GM23338 (cell line): Measurements from ENCODE around the gene SMPDL3A. TPM values are rescaled to one million over a fixed set of nuclear protein-coding genes. Genes with fewer than 3 reads are reported as not detected.

ENCODE experiments used
- ATAC-seq: fragments of 200-7000 bp; cut with Tn5 transposase; 3 replicates; pipeline ENCODE4 v1.9.1; 2020
- DNase-seq: peaks from one replicate; pipeline ENCODE4 v3.0.0-alpha.2; 2015; ENCODE audit warnings: low spot score
- H2AFZ ChIP-seq: fragments of 200-600 bp; sonication (generic); 2 replicates; pipeline ENCODE4 v1.8.0; 2016; ENCODE audit warnings: antibody characterized with exemption, mild to moderate bottlenecking, moderate library complexity
- H3F3A ChIP-seq: fragments of 200-600 bp; sonication (generic); replicated peaks from 2 replicates; pipeline ENCODE4 v1.8.0; 2017; ENCODE audit warnings: antibody characterized with exemption, mixed run types, low read depth
- H3K27ac ChIP-seq: fragments of 200-600 bp; sonication (generic); 2 replicates; pipeline ENCODE4 v1.6.1; 2016; ENCODE audit warnings: low read depth
- H3K27me3 ChIP-seq: fragments of 200-600 bp; sonication (generic); 2 replicates; pipeline ENCODE4 v1.8.0; 2016; ENCODE audit warnings: mild to moderate bottlenecking, mixed run types, moderate library complexity; ENCODE audit not compliant: insufficient read depth
- H3K36me3 ChIP-seq: fragments of 200-600 bp; sonication (generic); 2 replicates; pipeline ENCODE4 v1.8.0; 2016; ENCODE audit warnings: mild to moderate bottlenecking; ENCODE audit not compliant: insufficient read depth
- H3K4me1 ChIP-seq: fragments of 200-600 bp; sonication (generic); 2 replicates; pipeline ENCODE4 v1.8.0; 2016; ENCODE audit warnings: mild to moderate bottlenecking, moderate library complexity; ENCODE audit not compliant: insufficient read depth
- H3K4me2 ChIP-seq: fragments of 200-600 bp; sonication (generic); 2 replicates; pipeline ENCODE4 v1.7.1; 2017; ENCODE audit warnings: mixed run types
- H3K4me3 ChIP-seq: fragments of 200-600 bp; sonication (generic); 2 replicates; pipeline ENCODE4 v1.6.1; 2016; ENCODE audit warnings: mixed run types
- H3K79me2 ChIP-seq: fragments of 200-600 bp; sonication (generic); replicated peaks from 2 replicates; pipeline ENCODE4 v1.8.0; 2017; ENCODE audit warnings: mild to moderate bottlenecking; ENCODE audit not compliant: insufficient read depth
- H3K9me2 ChIP-seq: fragments of 200-600 bp; sonication (generic); 2 replicates; pipeline ENCODE4 v1.8.0; 2017; ENCODE audit not compliant: insufficient read depth
- H4K20me1 ChIP-seq: fragments of 200-600 bp; sonication (generic); replicated peaks from 2 replicates; pipeline ENCODE4 v1.8.0; 2017; ENCODE audit warnings: mild to moderate bottlenecking; ENCODE audit not compliant: insufficient read depth
- H3K27ac Mint-ChIP-seq: 2 replicates; pipeline ENCODE4 v1.8.0; 2020; ENCODE audit warnings: inconsistent platforms, mild to moderate bottlenecking, moderate library complexity, mixed read lengths
- H3K27me3 Mint-ChIP-seq: 3 replicates; pipeline ENCODE4 v1.8.0; 2022; ENCODE audit warnings: low read depth, mild to moderate bottlenecking, moderate library complexity, mixed read lengths, inconsistent platforms; ENCODE audit not compliant: insufficient read depth, poor library complexity
- H3K36me3 Mint-ChIP-seq: 3 replicates; pipeline ENCODE4 v1.8.0; 2021; ENCODE audit warnings: low read depth, mild to moderate bottlenecking, inconsistent platforms, moderate library complexity, mixed read lengths
- H3K4me1 Mint-ChIP-seq: 3 replicates; pipeline ENCODE4 v1.8.0; 2020; ENCODE audit warnings: mild to moderate bottlenecking, inconsistent platforms, mixed read lengths
- H3K4me3 Mint-ChIP-seq: 3 replicates; pipeline ENCODE4 v1.8.0; 2021; ENCODE audit warnings: moderate library complexity, mild to moderate bottlenecking, inconsistent platforms, mixed read lengths
- H3K9me3 Mint-ChIP-seq: 3 replicates; pipeline ENCODE4 v1.8.0; 2020; ENCODE audit warnings: moderate library complexity, mild to moderate bottlenecking, inconsistent platforms, mixed read lengths
- CREB1 ChIP-seq: fragments of 250-450 bp; sonication (Bioruptor Pico); IDR thresholded peaks from 2 replicates; pipeline ENCODE4 v1.5.0; 2020; ENCODE audit warnings: low read depth, mild to moderate bottlenecking, moderate library complexity
- EZH2 ChIP-seq: fragments of 200-600 bp; sonication (generic); IDR thresholded peaks from one replicate; pipeline ENCODE4 v1.8.0; 2017; ENCODE audit warnings: antibody characterized with exemption, mild to moderate bottlenecking, low read depth; ENCODE audit not compliant: unreplicated experiment
- JUNB ChIP-seq: IDR thresholded peaks from one replicate; pipeline ENCODE4 v1.6.1; 2016; ENCODE audit warnings: antibody characterized with exemption; ENCODE audit not compliant: unreplicated experiment
- REST ChIP-seq: IDR thresholded peaks from one replicate; pipeline ENCODE4 v1.6.1; 2018; ENCODE audit warnings: antibody characterized with exemption; ENCODE audit not compliant: unreplicated experiment
- STAT1 ChIP-seq: IDR thresholded peaks from one replicate; pipeline ENCODE4 v1.6.1; 2016; ENCODE audit warnings: antibody characterized with exemption; ENCODE audit not compliant: unreplicated experiment
- ZNF114 ChIP-seq: fragments of 250-450 bp; sonication (Bioruptor Pico); IDR thresholded peaks from 2 replicates; pipeline ENCODE4 v1.5.0; 2020; ENCODE audit warnings: mild to moderate bottlenecking, moderate library complexity
- ZNF331 ChIP-seq: fragments of 250-450 bp; sonication (Bioruptor Pico); IDR thresholded peaks from 2 replicates; pipeline ENCODE4 v1.5.0; 2020; ENCODE audit warnings: low read depth, mild to moderate bottlenecking, moderate library complexity
- polyA plus RNA-seq: library from polyadenylated mRNA; unstranded; fragments of >200 nt; fragmentation: Nextera tagmentation; extraction: Ambion mirVana; gene quantifications from 2 replicates; pipeline ENCODE4 v1.2.1, GENCODE V29; 2016
- total RNA-seq: library from RNA; depleted of rRNA; stranded (reverse); fragments of >200 nt; shearing (Covaris generic); gene quantifications from 2 replicates; pipeline ENCODE4 v1.2.3, GENCODE V29; 2014
- TF ChIP-seq, protein P1 (sequence below): IDR thresholded peaks from 2 replicates; pipeline ENCODE4 v1.6.1; 2016; ENCODE audit warnings: antibody characterized with exemption
- TF ChIP-seq, protein P2 (sequence below): fragments of 250-450 bp; sonication (Bioruptor Pico); IDR thresholded peaks from 2 replicates; pipeline ENCODE4 v1.5.0; 2020; ENCODE audit warnings: mild to moderate bottlenecking, moderate library complexity

The SMPDL3A gene
- total and polyA plus RNA-seq, 2 experiments from 2014 or later: 3.5 to 6.3 TPM

- TF ChIP-seq REST (no peak), JUNB (no peak), CREB1 (no peak), ZNF331 (no peak), EZH2 (no peak), STAT1 (no peak), ZNF114 (no peak)
- TF ChIP-seq, protein P1, sequence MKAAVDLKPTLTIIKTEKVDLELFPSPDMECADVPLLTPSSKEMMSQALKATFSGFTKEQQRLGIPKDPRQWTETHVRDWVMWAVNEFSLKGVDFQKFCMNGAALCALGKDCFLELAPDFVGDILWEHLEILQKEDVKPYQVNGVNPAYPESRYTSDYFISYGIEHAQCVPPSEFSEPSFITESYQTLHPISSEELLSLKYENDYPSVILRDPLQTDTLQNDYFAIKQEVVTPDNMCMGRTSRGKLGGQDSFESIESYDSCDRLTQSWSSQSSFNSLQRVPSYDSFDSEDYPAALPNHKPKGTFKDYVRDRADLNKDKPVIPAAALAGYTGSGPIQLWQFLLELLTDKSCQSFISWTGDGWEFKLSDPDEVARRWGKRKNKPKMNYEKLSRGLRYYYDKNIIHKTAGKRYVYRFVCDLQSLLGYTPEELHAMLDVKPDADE: no peak
- TF ChIP-seq, protein P2, sequence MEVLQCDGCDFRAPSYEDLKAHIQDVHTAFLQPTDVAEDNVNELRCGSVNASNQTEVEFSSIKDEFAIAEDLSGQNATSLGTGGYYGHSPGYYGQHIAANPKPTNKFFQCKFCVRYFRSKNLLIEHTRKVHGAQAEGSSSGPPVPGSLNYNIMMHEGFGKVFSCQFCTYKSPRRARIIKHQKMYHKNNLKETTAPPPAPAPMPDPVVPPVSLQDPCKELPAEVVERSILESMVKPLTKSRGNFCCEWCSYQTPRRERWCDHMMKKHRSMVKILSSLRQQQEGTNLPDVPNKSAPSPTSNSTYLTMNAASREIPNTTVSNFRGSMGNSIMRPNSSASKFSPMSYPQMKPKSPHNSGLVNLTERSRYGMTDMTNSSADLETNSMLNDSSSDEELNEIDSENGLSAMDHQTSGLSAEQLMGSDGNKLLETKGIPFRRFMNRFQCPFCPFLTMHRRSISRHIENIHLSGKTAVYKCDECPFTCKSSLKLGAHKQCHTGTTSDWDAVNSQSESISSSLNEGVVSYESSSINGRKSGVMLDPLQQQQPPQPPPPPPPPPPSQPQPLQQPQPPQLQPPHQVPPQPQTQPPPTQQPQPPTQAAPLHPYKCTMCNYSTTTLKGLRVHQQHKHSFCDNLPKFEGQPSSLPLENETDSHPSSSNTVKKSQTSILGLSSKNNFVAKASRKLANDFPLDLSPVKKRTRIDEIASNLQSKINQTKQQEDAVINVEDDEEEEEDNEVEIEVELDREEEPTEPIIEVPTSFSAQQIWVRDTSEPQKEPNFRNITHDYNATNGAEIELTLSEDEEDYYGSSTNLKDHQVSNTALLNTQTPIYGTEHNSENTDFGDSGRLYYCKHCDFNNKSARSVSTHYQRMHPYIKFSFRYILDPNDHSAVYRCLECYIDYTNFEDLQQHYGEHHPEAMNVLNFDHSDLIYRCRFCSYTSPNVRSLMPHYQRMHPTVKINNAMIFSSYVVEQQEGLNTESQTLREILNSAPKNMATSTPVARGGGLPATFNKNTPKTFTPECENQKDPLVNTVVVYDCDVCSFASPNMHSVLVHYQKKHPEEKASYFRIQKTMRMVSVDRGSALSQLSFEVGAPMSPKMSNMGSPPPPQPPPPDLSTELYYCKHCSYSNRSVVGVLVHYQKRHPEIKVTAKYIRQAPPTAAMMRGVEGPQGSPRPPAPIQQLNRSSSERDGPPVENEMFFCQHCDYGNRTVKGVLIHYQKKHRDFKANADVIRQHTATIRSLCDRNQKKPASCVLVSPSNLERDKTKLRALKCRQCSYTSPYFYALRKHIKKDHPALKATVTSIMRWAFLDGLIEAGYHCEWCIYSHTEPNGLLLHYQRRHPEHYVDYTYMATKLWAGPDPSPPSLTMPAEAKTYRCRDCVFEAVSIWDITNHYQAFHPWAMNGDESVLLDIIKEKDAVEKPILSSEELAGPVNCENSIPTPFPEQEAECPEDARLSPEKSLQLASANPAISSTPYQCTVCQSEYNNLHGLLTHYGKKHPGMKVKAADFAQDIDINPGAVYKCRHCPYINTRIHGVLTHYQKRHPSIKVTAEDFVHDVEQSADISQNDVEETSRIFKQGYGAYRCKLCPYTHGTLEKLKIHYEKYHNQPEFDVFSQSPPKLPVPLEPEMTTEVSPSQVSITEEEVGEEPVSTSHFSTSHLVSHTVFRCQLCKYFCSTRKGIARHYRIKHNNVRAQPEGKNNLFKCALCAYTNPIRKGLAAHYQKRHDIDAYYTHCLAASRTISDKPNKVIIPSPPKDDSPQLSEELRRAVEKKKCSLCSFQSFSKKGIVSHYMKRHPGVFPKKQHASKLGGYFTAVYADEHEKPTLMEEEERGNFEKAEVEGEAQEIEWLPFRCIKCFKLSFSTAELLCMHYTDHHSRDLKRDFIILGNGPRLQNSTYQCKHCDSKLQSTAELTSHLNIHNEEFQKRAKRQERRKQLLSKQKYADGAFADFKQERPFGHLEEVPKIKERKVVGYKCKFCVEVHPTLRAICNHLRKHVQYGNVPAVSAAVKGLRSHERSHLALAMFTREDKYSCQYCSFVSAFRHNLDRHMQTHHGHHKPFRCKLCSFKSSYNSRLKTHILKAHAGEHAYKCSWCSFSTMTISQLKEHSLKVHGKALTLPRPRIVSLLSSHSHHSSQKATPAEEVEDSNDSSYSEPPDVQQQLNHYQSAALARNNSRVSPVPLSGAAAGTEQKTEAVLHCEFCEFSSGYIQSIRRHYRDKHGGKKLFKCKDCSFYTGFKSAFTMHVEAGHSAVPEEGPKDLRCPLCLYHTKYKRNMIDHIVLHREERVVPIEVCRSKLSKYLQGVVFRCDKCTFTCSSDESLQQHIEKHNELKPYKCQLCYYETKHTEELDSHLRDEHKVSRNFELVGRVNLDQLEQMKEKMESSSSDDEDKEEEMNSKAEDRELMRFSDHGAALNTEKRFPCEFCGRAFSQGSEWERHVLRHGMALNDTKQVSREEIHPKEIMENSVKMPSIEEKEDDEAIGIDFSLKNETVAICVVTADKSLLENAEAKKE (CRISPR knock-in tag): no peak
- no peak for ATAC-seq
- no peak overlapping the region for H3K27ac ChIP-seq
- H3K79me2 ChIP-seq: no peaks in the 10 kb centered on the region
- peak overlapping the region; percentile 25; the same call in 1 of the 2 replicates for H3K4me2 ChIP-seq
- peaks cover 24% of the 10 kb centered on the region for H3K4me1 Mint-ChIP-seq
- peaks cover 34% of the 10 kb centered on the region for H3K4me1 ChIP-seq
- no peak overlapping the region for H3K4me3 Mint-ChIP-seq
- H3K27ac Mint-ChIP-seq: no peak overlapping the region
- H3K36me3 Mint-ChIP-seq: peaks cover 6% of the 10 kb centered on the region; the same call in 1 of the 3 replicates
- H3K36me3 ChIP-seq: no peaks in the 10 kb centered on the region
- peak overlapping the region; percentile 72; the same call in 1 of the 2 replicates for H2AFZ ChIP-seq
- H3K4me3 ChIP-seq: no peak overlapping the region
- H3K27me3 Mint-ChIP-seq: peaks cover 18% of the 10 kb centered on the region
- DNase-seq: no peak
- H3K27me3 ChIP-seq: peaks cover 70% of the 10 kb centered on the region
- H3F3A ChIP-seq: no peaks in the 10 kb centered on the region; the same call in 1 of the 2 replicates
- H3K9me2 ChIP-seq: no peaks in the 10 kb centered on the region
- H3K9me3 Mint-ChIP-seq: peaks cover 7% of the 10 kb centered on the region
- peaks cover 9% of the 10 kb centered on the region; the same call in 1 of the 2 replicates for H4K20me1 ChIP-seq
Measured at GRCh38 chr6:122753688-122754056, 35.4 kb upstream of the SMPDL3A start.
